ENCODE results near the gene GRIA4.

The GRIA4 gene

GRCh38 chr11:105639527-105639926 is 29.7 kb downstream of the GRIA4 start:
- DNase-seq = no peak

GRCh38 chr11:105641433-105641832 is 31.6 kb downstream of the GRIA4 start:
- DNase-seq = no peak

GRCh38 chr11:105642870-105643269 is 33.0 kb downstream of the GRIA4 start:
- DNase-seq = no peak

GRCh38 chr11:105644839-105645573 is 35.1 kb downstream of the GRIA4 start:
- DNase-seq = no peak

GRCh38 chr11:105647780-105648179 is 37.9 kb downstream of the GRIA4 start:
- no peak for DNase-seq

GRCh38 chr11:105648762-105649161 is 38.9 kb downstream of the GRIA4 start:
- DNase-seq = no peak

- no peak for DNase-seq
Observed at GRCh38 chr11:105665281-105665680, 55.4 kb downstream of the GRIA4 start.

- no peak for DNase-seq
Observed at GRCh38 chr11:105667441-105667840, 57.6 kb downstream of the GRIA4 start.

GRCh38 chr11:105670811-105671210 is 60.9 kb downstream of the GRIA4 start:
- no peak for DNase-seq

- DNase-seq = no peak
Observed at GRCh38 chr11:105673089-105673488, 63.2 kb downstream of the GRIA4 start.

- no peak for DNase-seq
Observed at GRCh38 chr11:105689631-105690030, 79.8 kb downstream of the GRIA4 start.

GRCh38 chr11:105690467-105690866 is 80.6 kb downstream of the GRIA4 start:
- DNase-seq = no peak

GRCh38 chr11:105693075-105693759 is 83.3 kb downstream of the GRIA4 start:
- DNase-seq = no peak

GRCh38 chr11:105696000-105696399 is 86.1 kb downstream of the GRIA4 start:
- DNase-seq = no peak

- DNase-seq = no peak
Observed at GRCh38 chr11:105697291-105697690, 87.4 kb downstream of the GRIA4 start.

- DNase-seq = no peak
Observed at GRCh38 chr11:105699203-105699602, 89.3 kb downstream of the GRIA4 start.

- no peak for DNase-seq
Observed at GRCh38 chr11:105700271-105700670, 90.4 kb downstream of the GRIA4 start.

- no peak for DNase-seq
Observed at GRCh38 chr11:105701098-105701497, 91.2 kb downstream of the GRIA4 start.

- DNase-seq = no peak
Observed at GRCh38 chr11:105705786-105706530, 96.1 kb downstream of the GRIA4 start.

GRCh38 chr11:105713106-105713505 is 103.2 kb downstream of the GRIA4 start:
- DNase-seq = no peak

GRCh38 chr11:105713696-105714095 is 103.8 kb downstream of the GRIA4 start:
- no peak for DNase-seq

GRCh38 chr11:105718641-105719040 is 108.8 kb downstream of the GRIA4 start:
- no peak for DNase-seq

- no peak for DNase-seq
Observed at GRCh38 chr11:105719073-105719822, 109.4 kb downstream of the GRIA4 start.

All from NK-92 treated with Interleukin-12 subunit alpha and Interleukin-12 subunit beta, amount 100 ng/mL, for 24 hours (cell line).